NCI-H460 (cell line): ENCODE results near the gene GLRB. TPM values are rescaled to one million over a fixed set of nuclear protein-coding genes. Genes with fewer than 3 reads are reported as not detected.
"Not testable (repeated sequence)": the region's sequence is repeated elsewhere in the genome, so short reads cannot be mapped to it uniquely, and the experiment has no call there.

Source experiments
- DNase-seq: peaks from one replicate; pipeline ENCODE4 v3.0.0-alpha.2; 2016; ENCODE audit warnings: low read depth; ENCODE audit errors: extremely low read depth
- polyA plus RNA-seq: library from polyadenylated mRNA; depleted of rRNA; stranded (reverse); fragments of >200 nt; gene quantifications from 2 replicates; pipeline ENCODE4 v1.2.3, GENCODE V29; 2014; cell fraction: nucleus; rRNA removed
- total RNA-seq: library from RNA; depleted of rRNA; stranded (reverse); fragments of >200 nt; shearing (Covaris generic); gene quantifications from 2 replicates; pipeline ENCODE4 v1.2.3, GENCODE V29; 2014; rRNA removed

GLRB gene
- total RNA-seq: 14.7 and 15.8 TPM in 2 replicates
- polyA plus RNA-seq: 3.9 and 13.5 TPM in 2 replicates

DNA sequence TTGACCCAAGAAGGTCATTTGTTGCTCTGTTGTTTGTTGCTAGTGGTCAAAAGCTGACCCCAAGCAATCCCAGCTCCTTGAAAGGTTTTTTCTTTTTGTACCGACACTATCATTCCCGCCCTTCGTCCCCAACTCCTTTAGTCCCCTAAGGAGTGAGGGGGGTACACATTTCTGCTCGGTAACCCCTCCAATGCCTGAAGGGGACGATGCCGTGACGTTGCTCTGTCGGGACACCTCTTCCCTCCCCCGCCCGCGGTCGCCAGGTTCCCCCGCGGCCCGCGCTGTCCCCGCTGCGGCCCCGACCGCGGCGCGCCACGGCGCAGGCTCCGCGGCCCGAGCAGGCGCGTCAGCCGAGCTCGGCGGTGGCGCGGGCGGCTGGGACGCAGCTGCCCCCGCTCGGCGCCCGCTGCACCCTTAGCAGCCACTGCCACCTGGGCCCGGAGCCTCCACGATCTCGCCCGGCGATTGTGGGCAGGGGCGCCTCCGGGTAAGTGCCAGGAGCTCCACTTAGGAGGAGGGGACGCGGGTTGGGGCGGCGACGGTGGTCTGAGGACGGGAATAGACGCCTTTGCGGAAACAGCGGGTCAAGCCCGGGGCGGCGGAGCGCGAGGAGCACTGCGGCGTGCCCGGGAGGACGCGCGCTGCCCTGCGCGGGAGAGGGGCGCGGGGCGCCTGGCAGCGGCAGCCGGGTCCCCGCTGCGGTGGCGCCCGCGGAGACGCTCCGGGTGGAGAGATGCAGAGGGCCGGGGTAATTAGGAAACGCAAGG lies at the start of gene GLRB:
Gene GLRB (plus strand): TSS at position 340 of the 767 bp plus-strand sequence. CDS start 1,875 bp downstream, outside the sequence.
- DNase-seq: peak; percentile 21

DNA sequence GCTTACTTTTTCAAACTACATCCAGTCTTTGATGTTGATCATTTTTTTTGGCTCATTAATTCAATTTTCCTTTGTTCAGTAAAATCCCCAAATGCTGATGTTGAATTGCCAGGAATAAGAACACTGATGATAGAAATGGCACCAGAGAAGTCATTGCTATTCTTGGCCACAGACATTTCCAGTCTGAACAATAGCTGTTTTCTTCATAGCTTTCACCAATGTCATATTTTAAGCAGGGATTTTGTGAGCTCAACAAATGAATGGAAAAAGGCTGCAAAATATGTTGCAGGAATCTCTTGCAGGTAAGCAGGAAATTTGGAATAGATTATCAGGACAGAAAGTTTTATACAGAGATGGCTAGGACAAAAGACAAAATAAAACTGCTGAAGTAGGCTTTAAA lies 40.5 kb upstream of the GLRB start:
- no peak for DNase-seq

DNA sequence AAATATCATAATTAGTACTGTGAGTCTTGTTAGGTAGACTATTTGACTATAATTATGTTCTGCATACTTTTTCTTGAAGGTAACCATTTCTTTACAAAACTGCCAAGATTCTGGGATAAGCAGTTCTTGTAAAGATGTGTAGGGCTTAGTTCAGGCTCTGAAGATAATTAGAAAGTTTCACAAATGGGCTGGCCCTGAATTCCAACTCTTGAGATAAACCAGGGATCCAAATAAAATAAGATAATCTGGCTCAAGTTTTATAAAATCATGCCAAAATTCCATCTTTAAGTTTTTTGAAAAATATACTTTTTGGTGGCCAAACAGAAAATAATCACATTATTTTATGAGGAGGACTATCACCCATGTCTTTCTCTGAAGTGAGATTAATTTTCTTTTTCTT lies 35.5 kb upstream of the GLRB start:
- DNase-seq: no peak

DNA sequence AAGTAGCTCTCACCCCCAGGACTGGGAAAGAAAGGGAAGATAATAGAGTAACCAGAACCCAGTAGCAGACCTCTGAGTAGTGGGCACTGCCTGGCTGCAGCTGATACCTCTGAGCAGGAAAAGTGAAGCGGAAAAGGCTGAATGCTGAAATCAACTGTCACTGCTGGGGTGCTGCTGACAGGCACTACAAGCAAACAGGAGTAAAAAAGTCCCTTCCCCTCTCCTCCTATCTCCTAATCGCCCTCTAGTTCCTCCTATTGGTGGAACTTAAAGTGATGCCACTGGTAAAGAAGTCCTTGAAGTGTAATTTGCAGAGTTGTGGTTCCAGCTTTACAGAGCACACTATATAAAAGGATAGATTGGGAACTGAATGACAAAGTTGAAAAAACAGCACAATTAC lies 32.8 kb upstream of the GLRB start:
- peak; percentile 20 for DNase-seq

DNA sequence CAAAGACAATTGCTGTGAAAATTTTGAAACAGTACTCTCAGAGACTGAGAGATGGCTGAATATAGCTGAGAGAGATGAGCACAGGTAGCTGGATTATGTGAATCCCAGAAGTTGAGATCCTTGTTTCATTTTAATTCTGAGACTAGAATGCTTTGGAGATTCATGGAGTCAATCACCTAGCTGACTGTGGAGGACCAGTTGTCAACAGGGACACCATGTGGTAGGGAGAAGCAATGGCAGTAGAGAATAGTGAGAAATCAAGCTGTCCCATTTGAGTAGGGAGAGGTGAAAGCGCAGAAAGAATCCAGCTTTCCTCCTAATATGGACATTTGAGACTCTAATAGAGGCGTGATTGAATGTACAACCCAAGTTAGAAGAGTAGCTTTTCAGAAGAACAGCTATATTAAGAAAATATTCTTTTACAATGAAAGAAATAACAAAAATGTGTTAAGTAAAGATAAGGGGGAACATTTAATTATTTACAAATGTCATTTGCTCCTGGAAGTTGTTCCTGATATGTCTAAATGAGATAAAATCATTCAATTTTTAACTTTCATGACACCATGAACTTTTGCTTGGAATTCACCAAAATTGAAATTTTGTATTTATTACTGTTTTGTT lies 30.3 kb upstream of the GLRB start:
- peak; percentile 58 for DNase-seq

DNA sequence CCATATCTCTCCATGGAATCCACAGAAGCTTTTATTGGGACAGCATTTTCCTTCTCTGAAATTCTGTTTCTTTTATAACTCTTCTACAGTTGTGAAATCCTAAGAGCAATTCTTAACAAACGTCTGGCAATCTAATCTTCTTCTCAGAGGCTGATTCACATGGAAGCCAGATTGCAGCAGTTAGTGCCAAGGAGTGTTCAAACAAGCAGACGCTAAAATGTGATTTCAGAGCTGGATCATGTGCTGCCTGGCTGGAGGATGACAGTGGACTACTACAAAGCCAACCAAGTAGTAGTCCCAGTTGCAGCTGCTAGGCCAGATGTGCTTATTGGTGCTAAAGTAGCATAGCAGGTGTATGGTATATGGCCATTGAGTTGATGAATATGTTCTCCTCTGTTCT lies 27.7 kb upstream of the GLRB start:
- DNase-seq: no peak

DNA sequence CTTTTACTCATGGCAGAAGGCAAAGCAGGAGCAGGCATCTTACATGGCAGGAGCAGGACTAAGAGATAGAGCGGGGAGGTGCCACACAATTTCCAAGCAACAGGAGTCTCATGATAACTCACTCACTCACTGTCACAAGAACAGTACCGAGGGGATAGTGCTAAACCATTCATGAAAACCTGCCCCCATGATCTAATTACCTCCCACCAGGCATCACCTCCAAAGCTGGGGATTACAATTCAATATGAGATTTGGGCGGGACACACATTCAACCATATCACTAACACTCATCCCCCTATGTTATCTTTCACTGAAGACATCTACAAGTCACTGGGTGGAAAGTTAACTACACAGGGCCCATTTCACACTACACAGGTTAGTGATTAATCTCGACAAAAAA lies 25.4 kb upstream of the GLRB start:
- no peak for DNase-seq

DNA sequence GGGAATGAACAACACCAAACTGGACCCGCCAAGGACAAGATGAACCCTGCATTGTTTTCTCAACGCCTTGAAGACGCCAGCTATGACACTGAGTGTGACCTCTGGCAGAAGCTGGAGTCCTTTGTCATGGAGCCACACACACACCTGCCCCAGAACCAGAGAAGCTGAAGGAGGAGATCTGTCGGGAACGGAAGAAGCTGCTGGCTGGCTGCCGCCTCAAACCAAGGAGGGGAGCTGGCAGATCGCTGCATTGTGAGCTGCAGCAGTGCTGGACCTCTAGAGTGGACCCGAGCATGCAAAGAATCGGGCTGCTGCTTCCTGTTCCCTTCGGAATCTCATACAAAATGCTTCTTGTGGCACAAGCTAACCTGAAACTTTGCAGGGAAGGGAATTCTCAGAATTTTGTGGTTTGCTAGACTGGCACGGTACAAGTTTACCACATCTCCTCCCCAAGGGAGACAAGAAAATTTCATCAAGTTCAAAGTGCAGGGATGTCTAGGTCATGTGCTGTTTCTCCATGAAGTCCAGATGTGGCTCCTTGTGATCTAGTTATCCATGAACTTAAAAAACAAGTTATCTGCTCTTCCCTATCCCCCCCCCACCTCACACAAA lies 23.4 kb upstream of the GLRB start:
- DNase-seq: no peak

DNA sequence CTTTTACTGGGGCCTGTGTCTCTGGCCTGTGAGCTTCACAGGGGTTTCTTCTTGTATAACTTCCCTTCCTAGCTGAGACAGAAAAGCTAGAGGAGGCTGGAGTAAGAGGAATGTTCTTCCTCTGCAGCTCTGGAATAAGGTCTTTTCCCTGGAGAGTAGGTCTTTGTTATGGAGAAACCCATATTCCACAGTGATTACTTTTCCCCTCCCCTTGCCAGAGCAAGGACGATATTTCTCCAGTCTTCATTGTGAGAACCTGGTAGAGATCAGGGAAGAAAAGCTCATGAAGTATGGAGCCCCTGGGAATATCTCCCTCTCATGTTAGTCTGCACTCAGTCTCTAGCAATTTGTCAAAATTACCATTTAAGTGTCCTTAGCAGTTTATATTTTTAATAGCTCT lies 18.7 kb upstream of the GLRB start:
- no peak for DNase-seq

DNA sequence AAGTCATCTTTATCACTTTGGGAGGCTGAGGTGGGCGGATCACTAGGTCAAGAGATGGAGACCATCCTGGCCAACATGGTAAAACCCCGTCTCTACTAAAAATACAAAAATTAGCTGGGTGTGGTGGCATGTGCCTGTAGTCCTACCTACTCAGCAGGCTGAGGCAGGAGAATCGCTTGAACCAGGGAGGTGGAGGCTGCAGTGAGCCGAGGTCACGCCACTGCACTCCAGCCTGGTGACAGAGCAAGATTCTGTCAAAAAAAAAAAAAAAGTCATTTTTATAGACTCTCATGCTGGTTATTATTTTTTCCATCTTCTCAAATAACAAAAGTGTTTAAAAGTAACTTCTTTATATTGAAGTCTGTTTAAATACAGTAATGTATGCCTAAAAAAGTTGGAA lies 17.1 kb upstream of the GLRB start:
- DNase-seq: not testable (repeated sequence)

DNA sequence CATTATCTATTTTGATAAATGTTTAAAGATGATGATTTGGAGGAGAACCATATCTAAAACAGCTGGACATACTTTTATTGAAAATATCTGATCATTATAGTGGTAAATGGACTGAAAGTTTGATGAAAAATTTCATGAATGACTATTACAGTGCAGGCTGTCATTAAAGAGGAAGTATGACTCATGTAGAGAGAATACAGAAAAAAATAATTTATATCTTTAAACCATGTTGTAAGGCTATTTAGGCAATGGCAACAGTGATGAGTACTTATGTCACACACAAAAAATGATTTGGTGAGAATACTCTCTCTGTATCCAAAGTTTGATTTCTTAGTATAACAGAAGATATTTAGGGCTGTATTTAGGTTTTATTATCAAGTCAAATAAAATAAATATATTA lies 3.9 kb upstream of the GLRB start:
- no peak for DNase-seq

DNA sequence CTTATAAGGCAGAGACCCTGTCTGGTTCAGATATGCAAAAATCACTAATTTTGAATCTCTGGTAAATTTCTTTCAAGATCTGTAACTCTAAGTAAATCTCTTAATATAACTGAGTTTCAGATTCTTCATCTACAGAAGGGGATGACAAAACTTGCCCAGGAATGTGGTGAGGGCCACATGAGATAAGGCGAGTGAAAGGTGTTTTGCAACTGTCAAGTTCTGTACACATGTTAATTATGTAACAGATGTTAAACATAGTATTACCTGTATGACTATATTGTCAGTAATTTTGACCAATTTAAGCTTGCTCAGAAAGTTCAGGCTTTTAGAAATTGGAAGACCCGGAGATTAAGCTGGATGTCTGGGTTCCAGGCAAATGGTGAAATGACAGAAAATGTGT lies 549 bp upstream of the GLRB start:
- no peak for DNase-seq

DNA sequence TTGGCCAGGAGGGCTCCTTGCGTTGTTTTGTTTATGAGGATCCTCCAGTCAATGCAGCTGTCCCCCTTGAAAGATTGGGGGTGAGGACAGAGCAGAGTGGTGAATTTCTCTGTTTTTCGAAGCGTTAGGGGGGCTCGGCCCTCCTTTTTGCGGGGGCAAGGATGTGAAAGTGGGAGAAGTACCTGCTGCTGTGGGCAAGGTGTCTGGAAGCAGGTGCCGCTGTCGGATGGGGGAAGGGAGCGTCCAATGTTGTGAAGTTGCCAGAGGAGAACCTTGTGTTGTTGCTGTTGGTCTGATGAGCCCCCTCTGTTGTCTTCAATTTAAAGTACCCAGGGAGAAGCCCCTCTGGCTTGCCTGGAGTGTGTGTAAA lies 613 bp downstream of the GLRB start:
- DNase-seq: no peak

DNA sequence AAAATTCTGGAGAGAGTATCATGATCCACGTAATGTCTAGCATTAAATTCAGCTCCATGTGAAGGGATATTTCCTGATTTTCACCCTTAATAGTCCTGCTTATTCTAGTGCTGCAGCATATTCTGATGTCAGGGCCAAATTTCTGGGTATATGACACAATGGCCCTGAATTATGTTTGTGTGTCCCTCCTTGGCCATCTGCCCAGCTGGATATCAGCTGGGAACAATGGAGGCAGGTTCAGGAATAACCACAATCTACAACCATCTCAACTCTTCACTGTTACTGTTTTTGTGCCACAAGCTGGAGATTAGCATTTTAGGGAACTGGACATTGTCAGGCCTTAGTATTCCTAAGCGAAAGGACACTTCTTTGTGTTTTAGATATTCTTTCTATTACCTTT lies 3.5 kb downstream of the GLRB start:
- no peak for DNase-seq

DNA sequence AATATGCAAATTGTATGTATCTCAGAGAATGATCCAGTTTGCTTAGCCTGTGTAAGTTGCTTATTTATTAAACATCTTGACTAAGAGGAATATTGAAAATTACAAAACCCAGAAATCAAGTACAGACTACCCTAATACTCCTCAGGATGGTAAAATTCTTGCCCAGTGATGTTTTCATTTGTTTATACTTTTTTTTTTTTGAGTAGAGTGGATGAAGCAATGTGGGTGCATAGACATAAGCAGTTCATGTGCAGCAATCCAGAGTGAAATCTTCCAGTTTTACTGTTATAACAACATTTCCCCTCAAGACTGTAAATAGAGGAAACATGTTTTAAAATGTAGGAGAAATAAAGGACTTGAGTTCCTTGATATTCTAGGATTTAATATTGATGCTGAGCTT lies 4.7 kb downstream of the GLRB start:
- no peak for DNase-seq

DNA sequence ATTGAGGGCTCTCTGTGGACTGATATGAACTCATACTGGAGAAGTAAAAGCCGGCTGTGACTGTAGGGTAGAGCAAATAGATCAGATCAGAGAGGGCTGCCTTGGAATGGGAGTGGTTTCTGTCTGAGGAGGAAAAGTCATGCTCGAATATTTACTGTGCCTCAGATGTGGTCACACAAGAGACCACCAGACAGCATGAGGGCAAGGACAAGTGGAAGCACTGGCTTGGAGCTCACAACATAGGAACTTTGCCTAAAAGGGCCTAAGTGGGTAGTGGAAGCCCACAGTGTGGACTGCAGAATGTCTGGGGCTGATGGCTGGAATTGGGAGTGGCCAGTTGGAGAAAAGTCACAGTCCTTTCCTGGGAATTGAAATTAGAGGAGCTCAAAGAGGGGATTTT lies 19.8 kb downstream of the GLRB start:
- no peak for DNase-seq

DNA sequence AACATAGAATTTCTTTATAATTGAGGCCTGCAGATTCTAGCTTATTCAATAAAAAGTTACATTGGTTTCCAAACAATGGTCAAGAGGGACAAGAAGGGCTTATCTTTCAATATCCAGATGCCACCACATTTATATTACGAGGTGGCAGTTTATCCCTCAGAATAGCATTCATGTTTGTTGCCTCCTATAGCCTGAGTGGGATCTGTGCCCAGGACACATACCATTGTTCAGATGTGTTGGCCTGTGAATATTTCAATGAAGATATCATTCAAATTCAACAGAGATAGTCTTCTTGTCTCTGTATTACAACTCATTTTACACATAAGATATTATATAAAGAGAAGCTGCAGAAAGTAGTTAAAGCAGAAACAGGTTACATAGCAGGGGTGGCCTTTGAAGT lies 20.5 kb downstream of the GLRB start:
- no peak for DNase-seq

DNA sequence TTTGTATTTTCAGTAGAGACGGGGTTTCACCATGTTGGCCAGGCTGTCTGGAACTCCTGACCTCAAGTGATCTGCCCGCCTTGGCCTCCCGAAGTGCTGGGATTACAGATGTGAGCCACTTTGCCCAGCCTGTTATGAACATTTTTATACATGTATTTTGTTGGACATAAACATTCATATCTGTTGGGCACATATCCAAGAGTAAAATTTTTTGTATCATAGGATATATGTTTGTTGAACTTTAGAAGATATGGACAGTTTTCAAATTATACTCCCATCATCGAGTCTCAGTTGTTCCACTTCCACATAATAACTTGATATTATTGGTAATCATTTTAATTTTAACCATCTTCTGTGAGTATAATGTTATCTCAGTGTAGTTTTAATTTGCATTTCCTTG lies 23.6 kb downstream of the GLRB start:
- DNase-seq: no peak

DNA sequence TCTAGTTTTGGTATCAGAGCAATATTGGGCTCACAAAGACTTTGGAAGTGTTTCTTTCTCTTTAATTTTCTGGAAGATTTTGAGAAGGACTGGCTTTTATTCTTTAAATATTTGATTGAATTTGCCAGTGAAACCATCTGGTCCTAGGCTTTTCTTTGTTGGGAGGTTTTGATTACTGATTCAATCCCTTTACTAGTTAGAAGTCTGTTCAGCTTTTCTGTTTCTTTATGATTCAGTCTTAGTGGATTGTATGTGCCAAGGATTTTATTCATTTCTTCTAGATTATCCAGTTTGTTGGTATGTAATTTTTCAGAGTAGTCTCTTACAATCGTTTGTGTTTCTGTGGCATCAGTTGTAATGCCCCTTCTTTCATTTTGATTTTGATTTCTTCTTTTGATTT lies 28.6 kb downstream of the GLRB start:
- no peak for DNase-seq

DNA sequence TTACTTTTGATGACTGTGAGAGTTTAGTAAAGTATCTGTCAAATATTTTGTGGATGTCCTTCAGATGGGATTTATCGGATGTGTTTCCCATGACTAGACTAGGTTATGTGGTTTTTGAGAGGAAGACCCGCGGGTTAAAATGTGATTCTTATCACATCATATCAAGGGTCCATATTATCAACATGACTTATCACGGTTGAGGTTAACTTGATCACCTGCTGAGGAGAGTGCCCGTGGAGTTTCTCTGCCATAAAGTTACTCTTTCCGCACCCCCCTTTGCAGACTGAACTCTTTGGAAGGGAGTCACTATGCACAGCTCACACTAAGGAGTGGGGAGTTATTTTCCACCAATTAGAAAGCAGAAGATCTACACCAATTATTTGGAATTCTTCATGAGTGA lies 38.7 kb downstream of the GLRB start:
- no peak for DNase-seq

DNA sequence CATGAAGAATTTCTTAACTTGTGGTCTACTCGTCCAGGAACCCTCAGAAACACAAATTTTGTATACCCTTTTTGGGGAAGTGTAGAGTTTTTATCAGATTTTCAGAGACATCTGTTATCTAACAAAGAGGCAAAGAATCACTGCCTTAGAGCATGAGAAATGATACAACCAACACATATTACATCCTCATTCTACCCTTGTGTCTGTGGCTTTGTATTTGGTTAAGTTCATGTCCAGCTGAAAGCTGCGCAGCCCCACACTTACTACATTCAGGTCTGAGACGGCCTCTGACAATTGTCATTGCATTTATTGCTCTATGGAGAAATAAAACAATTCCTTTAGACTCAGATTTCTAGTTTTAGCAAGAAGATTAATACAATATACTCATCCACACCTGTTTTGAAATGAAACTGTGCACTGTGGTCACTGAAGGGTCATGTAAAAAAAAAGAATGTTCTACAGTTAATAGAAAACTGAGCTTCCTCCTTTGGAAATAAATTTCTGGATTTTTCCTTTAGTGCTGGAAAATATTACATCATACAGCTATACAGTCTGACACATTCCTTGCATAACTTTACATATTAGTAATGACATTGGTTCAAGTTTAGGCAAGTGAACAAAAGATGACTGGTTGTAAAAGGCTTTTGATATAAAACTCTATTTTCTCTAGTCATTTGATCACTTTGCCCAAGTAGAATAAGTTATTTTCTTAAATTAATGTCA lies 39.8 kb downstream of the GLRB start:
- peak; percentile 17 for DNase-seq
